WERI-Rb-1 (cell line): ENCODE measurements around the gene ARMC2.

ENCODE experiments used
- DNase-seq: peaks from one replicate; pipeline ENCODE4 v3.0.0-alpha.2; 2020
- H3K27ac ChIP-seq: fragments of 250-450 bp; sonication (Bioruptor Pico); 2 replicates; pipeline ENCODE4 v1.5.1; 2020; ENCODE audit warnings: mild to moderate bottlenecking, moderate library complexity
- H3K27me3 ChIP-seq: fragments of 250-450 bp; sonication (Bioruptor Pico); 2 replicates; pipeline ENCODE4 v1.5.1; 2021; ENCODE audit warnings: mild to moderate bottlenecking, low read depth, moderate library complexity; ENCODE audit not compliant: insufficient read depth, severe bottlenecking
- H3K36me3 ChIP-seq: fragments of 250-450 bp; sonication (Bioruptor Pico); 2 replicates; pipeline ENCODE4 v1.5.1; 2020; ENCODE audit warnings: mild to moderate bottlenecking, moderate library complexity
- H3K4me3 ChIP-seq: 2 replicates; pipeline ENCODE4 v1.5.1; 2011; ENCODE audit warnings: low read depth, mild to moderate bottlenecking, control low read depth, low read length
- H3K9me3 ChIP-seq: fragments of 250-450 bp; sonication (Bioruptor Pico); 2 replicates; pipeline ENCODE4 v1.5.1; 2021; ENCODE audit warnings: mild to moderate bottlenecking, moderate library complexity; ENCODE audit not compliant: severe bottlenecking
- TF ChIP-seq, protein P1 (sequence below): IDR thresholded peaks from 2 replicates; pipeline ENCODE4 v1.5.1; 2011; ENCODE audit warnings: low read depth, mild to moderate bottlenecking, control low read depth, inconsistent platforms, low read length

Gene ARMC2

GRCh38 chr6:108951351-108951953 is 103.2 kb downstream of the ARMC2 start:
- H3K9me3 ChIP-seq = no peaks in the 10 kb centered on the region
- DNase-seq = no peak
- H3K4me3 ChIP-seq = no peak overlapping the region
- TF ChIP-seq, protein P1, sequence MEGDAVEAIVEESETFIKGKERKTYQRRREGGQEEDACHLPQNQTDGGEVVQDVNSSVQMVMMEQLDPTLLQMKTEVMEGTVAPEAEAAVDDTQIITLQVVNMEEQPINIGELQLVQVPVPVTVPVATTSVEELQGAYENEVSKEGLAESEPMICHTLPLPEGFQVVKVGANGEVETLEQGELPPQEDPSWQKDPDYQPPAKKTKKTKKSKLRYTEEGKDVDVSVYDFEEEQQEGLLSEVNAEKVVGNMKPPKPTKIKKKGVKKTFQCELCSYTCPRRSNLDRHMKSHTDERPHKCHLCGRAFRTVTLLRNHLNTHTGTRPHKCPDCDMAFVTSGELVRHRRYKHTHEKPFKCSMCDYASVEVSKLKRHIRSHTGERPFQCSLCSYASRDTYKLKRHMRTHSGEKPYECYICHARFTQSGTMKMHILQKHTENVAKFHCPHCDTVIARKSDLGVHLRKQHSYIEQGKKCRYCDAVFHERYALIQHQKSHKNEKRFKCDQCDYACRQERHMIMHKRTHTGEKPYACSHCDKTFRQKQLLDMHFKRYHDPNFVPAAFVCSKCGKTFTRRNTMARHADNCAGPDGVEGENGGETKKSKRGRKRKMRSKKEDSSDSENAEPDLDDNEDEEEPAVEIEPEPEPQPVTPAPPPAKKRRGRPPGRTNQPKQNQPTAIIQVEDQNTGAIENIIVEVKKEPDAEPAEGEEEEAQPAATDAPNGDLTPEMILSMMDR = no peak
- H3K36me3 ChIP-seq = no peaks in the 10 kb centered on the region
- no peak overlapping the region for H3K27ac ChIP-seq
- H3K27me3 ChIP-seq = no peaks in the 10 kb centered on the region

- H3K4me3 ChIP-seq = no peak overlapping the region
- no peaks in the 10 kb centered on the region for H3K27me3 ChIP-seq
- no peaks in the 10 kb centered on the region for H3K9me3 ChIP-seq
- no peak overlapping the region for H3K27ac ChIP-seq
- DNase-seq = no peak
- TF ChIP-seq, protein P1 = no peak
- no peaks in the 10 kb centered on the region for H3K36me3 ChIP-seq
Observed at GRCh38 chr6:108952776-108953486, 104.7 kb downstream of the ARMC2 start.

- Histone ChIP-seq H3K27ac (no peak overlapping the region), H3K27me3 (no peaks in the 10 kb centered on the region), H3K36me3 (no peaks in the 10 kb centered on the region), H3K4me3 (no peak overlapping the region), H3K9me3 (no peaks in the 10 kb centered on the region)
- no peak for DNase-seq
- TF ChIP-seq, protein P1 = no peak
Observed at GRCh38 chr6:108953681-108954080, 105.5 kb downstream of the ARMC2 start.

- H3K9me3 ChIP-seq = no peaks in the 10 kb centered on the region
- no peaks in the 10 kb centered on the region for H3K27me3 ChIP-seq
- DNase-seq = no peak
- H3K36me3 ChIP-seq = no peaks in the 10 kb centered on the region
- H3K4me3 ChIP-seq = no peak overlapping the region
- H3K27ac ChIP-seq = no peak overlapping the region
- TF ChIP-seq, protein P1 = no peak
Observed at GRCh38 chr6:108955329-108955949, 107.2 kb downstream of the ARMC2 start.

GRCh38 chr6:108957221-108957620 is 109.0 kb downstream of the ARMC2 start:
- Histone ChIP-seq H3K27ac (no peak overlapping the region), H3K9me3 (no peaks in the 10 kb centered on the region), H3K4me3 (no peak overlapping the region), H3K36me3 (no peaks in the 10 kb centered on the region), H3K27me3 (no peaks in the 10 kb centered on the region)
- DNase-seq = no peak
- TF ChIP-seq, protein P1 = no peak
